Erythroblast (primary cell): ENCODE measurements around the gene ITPR2.

ENCODE experiments used
- GATA1 ChIP-seq: IDR thresholded peaks from 2 replicates; pipeline ENCODE4 v1.6.1; 2011; ENCODE audit warnings: low read depth, mild to moderate bottlenecking, control low read depth, low read length, moderate library complexity
- POLR2A ChIP-seq: IDR thresholded peaks from 2 replicates; pipeline ENCODE4 v1.6.1; 2011; ENCODE audit warnings: mild to moderate bottlenecking, low read length

DNA sequence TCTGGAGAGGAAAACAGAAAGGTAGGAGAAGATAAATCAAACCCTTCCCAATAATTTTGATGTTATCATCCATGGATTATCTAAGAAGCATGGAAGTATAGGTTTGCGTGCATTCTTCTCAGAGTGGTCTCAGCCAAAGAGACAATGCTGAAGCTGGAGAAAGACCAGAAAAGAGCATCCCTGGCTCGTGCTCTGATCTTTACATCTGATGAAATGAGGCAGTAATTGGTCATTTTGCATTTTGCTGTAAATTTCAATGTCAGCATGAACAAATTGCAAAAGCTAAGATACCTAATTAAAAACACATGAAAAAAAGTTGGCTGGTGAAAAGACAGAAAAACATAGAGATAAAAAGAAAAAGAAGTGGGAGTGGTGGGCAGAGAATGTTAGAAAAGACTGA lies 252.4 kb downstream of the ITPR2 start:
- TF ChIP-seq POLR2A: no peak
- TF ChIP-seq GATA1: no peak
